HTERT RPE-1 (cell line): ENCODE data around the gene GNPNAT1.

ENCODE experiments used
- in situ Hi-C: fragments of 300-500 bp; cut with MboI; formaldehyde crosslinking; loops from 4 replicates; pipeline ENCODE4 v1.14.3; 2020; ENCODE audit warnings: low sequenced_read_pairs

GNPNAT1 gene

DNA sequence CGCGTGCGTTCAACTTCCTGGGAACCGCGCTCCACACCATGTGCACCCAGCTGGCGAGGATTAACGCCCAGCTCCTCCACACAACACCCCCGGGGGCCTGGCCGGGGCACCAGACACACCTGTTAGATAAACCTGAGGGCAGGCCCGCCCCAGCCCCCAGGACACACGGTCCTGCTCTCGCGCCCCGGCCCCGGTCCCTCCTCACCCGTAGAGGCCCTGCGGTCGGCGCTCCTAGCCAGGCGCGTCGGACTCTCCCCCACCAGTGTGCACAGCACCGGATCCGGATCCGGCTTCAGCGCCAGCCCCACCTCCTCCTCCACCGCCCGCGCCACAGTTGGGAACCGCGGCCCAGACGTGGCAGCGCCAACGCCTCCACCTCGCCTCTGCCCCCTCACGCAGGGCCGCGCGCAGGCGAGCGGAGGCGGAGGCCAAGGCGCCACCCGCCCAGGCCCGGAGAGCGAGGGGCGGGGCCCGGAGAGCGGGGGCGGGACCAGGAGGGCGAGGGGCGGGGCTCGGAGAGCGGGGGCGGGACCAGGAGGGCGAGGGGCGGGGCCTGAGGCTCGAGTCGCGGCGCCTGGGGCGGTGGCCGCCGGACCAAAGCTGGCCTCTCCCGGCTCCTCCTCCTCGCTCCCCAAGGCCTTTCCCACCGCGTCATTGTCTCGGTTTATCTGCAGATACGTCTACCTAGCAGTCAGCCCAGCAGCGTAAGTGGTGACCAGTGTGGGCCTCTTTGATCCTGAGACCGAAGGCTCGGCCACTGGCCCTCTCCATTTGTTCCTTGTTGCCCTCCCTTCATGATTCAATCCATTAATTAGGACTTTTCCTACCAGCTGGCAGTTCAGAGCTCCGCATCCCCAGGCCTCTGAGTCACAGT is at the start of gene GNPNAT1:
Gene GNPNAT1 (minus strand): TSS at position 385 of the 874 bp plus-strand sequence. CDS start 6,957 bp downstream, outside the sequence.
- in situ Hi-C loops, result no loop called here

DNA sequence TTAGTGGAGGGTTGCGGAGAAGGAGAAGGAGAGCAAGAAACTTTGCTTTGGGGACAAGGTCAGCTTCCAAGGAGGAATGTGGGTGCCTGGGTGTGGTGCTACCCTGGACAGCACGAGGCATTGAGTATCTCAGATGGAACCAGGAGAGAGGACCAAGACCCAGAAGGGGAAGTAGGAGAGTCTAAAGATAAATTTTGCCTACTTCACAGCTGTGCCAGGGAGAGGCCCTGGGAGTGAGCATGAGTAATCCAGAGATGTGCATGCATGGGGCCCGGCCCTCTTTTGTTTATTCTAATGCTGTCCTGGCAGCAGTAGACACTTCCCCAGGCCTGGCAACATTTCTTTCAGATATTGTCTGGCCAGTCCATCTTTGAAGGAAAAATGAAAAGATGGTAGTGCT is 49.5 kb upstream of the GNPNAT1 start:
- in situ Hi-C loops, result no loop called here

DNA sequence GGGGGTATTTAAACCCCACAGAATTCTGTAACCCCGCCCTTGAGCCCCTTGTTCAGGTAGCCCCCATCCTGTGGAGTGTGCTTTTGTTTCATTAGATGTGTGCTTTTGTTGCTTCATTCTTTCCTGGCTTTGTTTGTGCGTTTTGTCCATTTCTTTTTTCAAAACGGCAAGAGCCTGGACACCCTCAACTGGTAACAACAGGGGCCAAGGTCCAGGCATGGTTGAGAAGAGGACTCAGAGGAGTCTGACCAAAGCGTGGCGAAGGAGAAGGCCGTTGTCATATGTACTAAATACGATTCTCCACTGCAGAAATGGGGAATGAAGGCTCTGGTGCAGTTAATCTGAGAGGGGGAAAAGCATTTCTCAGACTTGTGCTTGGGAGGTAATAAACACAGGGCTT is 46.0 kb upstream of the GNPNAT1 start:
- in situ Hi-C loops, result no loop called here

DNA sequence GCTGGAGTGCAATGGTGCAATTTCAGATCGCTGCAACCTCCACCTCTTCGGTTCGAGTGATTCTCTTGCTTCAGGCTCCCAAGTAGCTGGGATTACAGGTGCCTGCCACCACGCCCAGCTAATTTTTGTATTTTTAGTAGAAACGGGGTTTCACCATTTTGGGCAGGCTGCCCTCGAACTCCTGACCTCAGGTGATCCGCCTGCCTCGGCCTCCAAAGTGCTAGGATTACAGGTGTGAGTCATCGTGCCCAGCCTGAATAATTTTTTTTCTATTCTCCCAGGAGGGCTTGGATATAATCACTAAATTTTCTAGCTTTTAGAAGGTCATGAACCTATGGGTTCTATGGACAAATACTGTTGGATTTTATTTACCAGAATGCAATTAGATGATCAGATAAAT is 44.7 kb upstream of the GNPNAT1 start:
- in situ Hi-C loops, result no loop called here

DNA sequence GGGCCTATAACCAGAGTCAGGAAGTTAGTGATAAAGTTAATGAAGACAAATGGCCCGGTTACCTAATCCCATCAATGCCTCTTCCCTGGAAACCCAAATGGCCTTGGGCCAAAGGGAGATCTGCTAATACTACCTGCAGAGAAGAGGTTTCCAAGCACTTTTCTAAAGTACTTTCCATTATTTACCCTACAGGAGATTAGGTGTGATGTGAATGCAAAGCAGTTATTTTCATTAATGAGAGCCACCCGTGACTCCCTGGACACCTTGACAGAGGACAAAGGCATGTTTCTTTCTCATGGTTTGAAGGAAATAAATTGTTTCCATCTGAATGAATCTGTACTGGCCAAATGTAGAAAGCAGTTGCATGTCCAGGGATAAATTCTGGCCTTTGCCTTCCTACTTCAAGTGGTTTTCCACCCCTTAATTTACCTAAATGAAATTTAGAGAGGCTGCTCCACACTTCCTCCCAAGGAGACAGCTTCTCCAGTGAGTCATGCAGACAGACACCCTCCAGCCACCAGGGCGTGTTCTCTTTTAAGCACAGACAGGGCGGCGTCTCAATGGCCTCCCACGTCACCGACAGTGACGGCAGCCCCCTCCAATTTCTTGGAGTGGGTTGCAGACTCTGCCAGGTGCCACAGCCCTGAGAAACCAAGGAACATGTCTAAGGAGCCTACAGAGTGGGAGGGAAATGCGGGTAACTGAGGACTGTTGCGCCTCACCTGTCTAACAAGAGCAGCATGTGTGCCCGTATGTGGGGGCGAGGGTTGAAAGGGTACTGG is 43.9 kb upstream of the GNPNAT1 start:
- in situ Hi-C loops, result no loop called here

DNA sequence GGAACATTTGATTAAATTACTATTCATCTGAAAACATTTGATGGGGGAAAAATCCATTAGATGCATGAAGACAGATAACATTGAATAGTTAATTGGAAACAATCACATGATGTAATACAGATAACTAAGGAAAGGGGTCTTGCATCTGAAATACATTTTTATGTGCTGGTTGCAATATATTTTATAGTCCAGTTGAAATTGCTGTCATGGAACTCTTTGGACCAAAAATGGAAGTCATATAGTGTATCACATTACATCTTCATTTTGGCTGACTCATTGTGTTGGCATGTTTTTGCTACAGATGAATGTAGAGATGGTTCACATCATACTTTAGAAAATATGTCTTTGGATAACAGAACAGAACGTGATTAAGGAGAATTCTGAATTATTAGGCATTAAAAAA is 43.0 kb upstream of the GNPNAT1 start:
- in situ Hi-C loops, result no loop called here

DNA sequence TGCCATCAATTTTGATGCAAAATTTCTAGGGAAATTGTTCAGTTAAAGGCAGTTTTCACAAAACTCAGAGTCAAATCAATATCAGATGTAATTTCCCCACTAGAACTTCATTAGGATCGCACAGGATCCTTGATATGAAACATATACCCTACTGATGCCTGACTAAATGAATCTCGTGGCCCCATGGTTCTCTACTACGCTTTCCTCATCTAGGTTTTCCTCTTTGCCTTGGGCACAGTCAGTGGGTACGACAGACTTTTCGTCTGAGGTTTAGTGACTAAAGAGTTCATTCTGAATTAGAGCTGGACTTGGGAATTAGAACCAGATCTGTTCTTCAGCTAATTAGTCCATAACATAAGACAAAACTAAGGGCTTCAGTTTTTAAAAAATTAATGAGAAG is 42.5 kb upstream of the GNPNAT1 start:
- in situ Hi-C loops, result no loop called here

DNA sequence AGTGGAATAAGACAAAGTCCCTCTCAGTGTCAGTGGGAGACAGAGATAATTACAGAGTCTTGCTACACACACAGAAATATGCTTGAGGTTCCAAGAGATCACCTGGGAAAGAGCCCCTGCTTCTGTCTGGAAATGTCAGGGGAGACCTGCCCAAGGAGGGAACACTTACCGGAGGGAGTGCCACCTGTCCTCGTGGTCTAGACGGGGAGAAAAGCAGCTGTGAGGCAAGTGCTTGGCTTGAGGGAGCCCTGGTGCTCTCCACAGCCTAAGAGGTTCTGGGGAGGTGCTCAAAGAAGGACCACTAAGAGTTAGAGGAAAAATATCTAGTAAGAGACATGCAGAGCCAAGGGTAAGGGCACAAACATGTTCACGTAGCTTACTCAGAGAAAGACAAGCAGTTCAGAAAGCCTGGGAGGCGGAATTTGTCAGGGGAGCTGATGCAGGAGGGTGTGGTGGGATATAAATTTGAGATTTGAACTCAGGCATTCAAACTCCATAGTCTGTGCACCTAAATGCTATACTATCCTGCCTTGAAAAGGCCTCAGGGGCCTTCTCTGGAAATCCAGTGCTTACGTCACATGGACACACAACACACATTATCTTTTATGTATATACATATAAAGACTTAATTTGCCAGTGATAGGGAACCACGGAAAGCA is 38.2 kb upstream of the GNPNAT1 start:
- in situ Hi-C loops, result no loop called here

DNA sequence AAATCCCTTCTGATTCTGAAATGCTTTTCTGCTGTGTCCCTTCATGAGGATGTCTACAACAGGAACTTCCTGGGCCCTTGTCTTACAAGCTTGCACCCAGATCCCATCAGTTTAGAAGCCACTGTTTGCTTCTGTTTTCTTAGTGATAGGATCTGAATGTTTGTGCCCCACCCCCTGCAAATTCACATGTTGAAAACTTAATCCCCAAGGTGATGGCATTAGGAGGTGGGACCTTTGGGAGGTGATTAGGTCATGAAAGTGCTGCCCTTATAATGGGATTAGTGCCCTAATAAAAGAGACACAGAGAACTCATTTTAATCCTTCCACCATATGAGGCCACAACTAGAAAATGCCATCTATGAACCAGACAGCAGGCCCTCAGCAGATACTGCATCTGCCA is 36.0 kb upstream of the GNPNAT1 start:
- in situ Hi-C loops, result no loop called here

DNA sequence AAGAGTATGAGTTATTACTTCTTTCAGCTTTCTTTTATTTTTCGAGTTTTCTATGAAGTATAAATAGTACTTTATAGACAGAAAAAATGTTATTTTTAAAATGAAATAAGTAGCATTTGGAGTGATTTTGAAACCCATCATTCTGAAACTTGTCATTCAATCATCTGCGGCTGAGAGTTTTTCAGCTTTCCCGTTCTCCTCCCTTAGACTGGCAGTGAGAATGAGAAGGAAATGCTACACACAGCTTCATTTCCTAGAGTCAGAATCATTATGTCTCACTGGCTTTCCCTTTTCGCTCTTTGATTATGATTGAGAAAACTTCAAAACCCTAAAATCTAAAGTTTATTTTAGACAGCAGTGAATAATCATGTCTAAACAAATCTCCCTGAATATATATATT is 33.7 kb upstream of the GNPNAT1 start:
- in situ Hi-C loops, result no loop called here

DNA sequence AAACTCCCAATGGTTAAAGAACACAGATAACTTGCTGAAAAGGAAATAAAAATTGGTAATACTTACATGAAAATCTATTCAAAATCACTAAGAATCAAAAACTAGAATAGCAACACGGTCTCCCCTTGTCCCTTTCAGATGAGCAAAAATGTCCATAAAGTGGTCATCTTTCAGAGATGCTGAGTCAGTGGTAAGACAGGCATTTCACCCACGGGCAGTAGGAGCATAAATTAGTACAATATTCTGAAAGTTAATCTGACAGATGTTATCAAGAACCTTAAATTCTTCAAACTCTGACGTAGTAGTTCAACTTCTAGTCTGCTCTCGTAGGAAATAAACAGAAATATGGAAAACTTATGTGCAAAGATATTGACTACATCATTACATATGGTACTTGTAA is 33.1 kb upstream of the GNPNAT1 start:
- in situ Hi-C loops, result no loop called here

DNA sequence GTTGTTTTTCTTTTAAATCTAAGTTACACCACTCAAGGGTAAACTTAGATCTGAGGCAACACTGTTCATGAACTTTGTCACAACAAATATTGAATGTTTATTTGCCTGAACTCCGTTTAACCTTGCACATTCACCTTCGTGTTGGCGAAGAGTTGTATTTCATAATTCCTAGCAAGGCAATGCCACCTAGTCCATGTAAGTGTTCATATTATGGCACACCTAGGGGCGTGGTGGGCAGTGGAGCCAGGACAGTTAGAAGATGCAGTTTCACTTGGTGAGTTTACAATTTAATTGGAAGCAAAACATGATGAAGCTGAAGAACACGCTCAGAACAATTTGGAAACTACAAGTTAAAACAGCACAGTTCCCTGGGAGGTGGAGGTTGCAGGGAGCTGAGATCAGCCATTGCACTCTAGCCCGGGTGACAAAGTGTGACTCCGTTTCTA is 30.4 kb upstream of the GNPNAT1 start:
- in situ Hi-C loops, result no loop called here

DNA sequence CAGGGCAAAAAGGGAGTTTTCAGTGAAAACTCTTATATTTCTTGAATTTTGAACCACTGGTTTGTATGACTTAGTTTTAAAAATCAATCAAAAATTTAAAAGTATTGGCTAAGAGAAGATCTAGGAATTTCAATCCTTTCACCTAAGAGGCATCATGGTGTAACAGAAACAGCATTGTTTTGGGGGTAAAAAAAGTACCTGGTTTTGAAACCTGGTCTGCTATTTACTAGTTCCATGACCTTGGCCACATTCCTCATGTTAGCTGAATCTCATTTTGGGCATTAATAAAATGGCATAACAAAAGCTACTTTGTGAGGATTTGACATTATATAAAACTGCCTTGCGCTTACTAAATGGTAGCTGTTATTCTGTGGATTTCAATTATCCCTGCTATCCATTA is 16.7 kb upstream of the GNPNAT1 start:
- in situ Hi-C loops, result no loop called here

DNA sequence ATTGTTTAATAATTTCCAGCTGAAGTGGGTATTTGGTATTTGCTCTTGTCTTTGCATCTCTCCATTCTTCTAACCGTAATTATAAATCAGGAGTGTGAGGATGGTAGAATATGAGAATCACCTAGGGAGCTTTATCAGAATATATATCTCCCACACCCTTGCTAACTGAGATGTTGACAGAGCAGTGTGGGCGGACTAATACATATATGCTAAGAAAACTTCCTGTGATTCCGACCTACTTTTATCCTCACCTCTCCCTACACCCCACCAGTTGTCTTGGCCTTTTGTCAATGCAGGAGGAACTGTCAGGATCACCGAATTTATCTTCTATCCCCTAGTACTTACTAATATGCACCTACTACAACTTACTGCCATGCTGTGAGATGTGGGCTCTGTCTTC is 14.7 kb upstream of the GNPNAT1 start:
- in situ Hi-C loops, result no loop called here

DNA sequence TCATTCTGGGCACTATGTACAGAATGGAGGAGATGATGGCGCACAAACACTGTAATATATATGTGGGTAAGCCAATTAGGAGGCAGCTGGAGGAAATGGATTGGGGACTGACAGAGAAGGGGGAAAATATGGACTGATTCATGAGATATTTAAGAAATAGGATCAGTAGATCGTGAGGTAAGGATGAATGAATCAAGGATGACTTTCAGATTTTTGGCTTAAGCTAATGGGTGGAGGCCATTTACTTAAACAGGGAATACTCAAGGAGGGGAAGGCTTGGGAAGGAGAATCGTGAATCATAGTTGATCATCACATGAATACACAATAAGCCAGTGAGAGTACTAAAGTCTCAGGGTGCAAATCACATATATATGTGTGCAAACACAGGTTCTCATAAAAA is 11.2 kb upstream of the GNPNAT1 start:
- in situ Hi-C loops, result no loop called here

DNA sequence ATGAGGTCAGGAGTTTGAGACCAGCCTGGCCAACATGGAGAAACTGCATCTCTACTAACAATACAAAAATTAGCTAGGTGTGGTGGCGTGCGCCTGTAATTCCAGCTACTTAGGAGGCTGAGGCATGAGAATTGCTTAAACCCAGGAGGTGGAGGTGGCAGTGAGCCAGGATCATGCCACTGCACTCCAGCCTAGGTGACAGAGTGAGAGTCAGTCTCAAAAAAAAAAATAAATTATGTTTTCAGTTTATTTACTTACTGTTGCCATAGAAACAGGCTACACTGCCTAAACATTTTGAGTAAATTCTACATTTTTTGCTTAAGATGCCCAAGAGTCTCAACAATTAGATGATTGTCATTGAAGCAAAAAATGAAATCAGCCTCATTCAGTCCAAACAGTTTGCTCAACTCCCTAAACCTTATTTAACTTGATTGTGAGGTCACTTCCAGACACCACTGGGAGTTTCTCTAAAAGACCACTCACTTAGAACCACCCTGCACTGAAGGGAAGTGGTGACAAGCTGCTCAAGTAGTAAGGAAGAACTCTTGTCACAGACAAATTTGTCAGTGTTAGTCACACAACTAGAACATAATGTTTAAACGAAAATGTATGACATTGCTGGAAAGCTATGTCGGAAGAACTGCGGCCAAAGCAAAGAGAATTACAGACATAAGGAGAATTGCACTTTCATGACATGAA is 9.8 kb upstream of the GNPNAT1 start:
- in situ Hi-C loops, result no loop called here

DNA sequence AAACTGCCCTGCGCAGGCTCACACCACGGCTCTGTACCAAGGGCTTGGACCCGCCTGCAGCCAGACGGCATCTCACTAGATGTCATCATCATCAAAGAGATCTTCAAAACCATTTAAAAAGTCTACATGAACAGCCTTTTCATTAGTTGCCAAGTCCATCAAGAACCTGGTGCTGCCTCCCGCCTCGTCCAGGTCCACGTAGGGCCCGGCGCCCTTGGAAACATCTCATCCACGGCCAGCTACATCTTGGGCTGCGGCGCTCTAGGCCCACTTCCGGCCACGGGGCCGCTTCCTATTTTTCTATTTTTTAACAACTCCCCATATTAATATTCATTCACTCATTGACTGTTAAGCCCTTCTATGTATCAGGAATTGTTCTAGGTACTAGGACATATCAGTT is 7.4 kb upstream of the GNPNAT1 start:
- in situ Hi-C loops, result no loop called here

DNA sequence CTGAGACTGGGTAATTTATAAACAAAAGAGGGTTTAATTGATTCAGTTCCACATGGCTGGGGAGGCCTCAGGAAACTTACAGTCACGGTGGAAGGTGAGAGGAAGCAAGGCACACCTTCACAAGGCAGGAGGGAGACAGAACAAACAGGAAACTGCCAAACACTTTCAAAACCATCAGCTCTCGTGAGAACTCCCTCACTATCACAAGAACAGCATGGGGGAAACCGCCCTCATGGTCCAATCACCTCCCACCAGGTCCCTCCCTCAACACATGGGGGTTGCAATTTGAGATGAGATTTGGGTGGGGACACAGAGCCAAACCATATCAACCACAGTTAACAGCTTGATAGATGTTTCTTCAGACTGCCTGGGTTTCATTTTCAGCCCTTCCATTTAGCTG is 6.2 kb upstream of the GNPNAT1 start:
- in situ Hi-C loops, result no loop called here

DNA sequence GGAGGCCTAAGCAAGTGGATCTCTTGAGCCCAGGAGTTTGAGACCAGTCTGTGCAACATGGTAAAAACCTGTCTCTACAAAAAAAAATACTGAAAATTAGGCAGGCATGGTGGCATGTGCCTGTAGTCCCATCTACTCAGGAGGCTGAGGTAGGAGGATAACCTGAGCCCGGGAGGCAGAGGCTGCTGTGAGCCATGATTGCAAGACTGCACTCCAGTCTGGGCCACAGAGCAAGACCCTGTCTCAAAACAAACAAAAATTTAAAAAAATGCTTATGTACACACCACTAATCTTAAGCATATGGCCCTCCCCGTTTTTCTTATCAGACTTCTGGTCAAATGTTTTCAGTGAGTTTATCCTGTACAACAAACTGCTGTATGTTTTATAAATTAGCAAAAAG is 1.7 kb upstream of the GNPNAT1 start:
- in situ Hi-C loops, result no loop called here

DNA sequence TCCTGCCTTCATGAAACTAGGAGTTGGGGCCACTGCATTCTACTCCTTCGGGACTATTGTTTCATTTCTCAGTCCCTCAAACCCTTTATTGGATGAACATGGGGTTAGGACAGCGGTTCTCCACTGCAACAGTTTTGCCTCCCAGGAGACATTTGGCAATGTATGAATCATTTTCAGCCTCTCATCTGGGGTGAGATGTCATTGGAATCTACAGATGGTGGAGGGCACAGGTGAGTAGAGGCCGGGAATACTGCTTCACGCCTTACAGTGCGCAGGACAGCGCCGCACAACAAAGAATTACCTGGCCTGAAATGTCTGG is 649 bp upstream of the GNPNAT1 start:
- in situ Hi-C loops, result no loop called here

DNA sequence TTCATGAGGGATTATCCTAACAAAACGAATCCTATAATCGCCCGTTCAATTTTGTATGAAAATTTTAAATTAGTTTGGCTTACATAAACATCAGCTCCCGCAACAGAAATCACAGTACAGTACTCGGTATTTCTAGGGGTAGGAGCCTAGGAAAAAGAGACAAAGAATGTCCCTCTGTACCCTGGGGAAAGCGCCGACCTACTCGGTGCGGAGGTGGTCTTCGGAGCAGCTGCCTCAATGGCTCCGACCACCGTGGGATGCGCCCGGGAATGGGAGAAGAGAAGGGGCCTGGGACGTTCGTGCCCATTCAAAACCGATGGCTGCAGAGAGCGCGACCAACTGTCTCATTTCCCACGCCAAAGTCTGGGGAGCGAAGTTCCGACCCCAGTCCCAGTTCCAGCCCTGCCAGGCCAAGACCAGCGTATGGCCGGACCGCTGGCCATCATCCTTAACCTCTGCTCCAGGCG is 618 bp downstream of the GNPNAT1 start:
- in situ Hi-C loops, result no loop called here
